GM12892 (cell line): ENCODE results near the gene PUS10.

Experiments used
- DNase-seq: peaks from one replicate; pipeline ENCODE4 v3.0.0; 2011; ENCODE audit not compliant: insufficient read length
- FAIRE-seq: peaks from 2 replicates; lab custom pipeline; 2011; peaks lifted over from hg19 to GRCh38; lab: Jason Lieb, UNC
- POLR2A ChIP-seq: IDR thresholded peaks from 2 replicates; pipeline ENCODE4 v1.6.1; 2011; ENCODE audit warnings: low read depth, low read length, control low read depth
- POLR2AphosphoS5 ChIP-seq: IDR thresholded peaks from 2 replicates; pipeline ENCODE4 v1.6.1; 2011; ENCODE audit warnings: low read depth, low read length, control low read depth
- TAF1 ChIP-seq: IDR thresholded peaks from 2 replicates; pipeline ENCODE4 v1.6.1; 2011; ENCODE audit warnings: low read depth, mild to moderate bottlenecking, control low read depth, low read length, borderline replicate concordance

Gene PUS10

GRCh38 chr2:60963190-60963589, 54.9 kb downstream of the PUS10 start:
- no peak for TF ChIP-seq TAF1
- TF ChIP-seq POLR2A, result no peak
- TF ChIP-seq POLR2AphosphoS5, result no peak
- DNase-seq (no peak), FAIRE-seq (no peak)

DNA sequence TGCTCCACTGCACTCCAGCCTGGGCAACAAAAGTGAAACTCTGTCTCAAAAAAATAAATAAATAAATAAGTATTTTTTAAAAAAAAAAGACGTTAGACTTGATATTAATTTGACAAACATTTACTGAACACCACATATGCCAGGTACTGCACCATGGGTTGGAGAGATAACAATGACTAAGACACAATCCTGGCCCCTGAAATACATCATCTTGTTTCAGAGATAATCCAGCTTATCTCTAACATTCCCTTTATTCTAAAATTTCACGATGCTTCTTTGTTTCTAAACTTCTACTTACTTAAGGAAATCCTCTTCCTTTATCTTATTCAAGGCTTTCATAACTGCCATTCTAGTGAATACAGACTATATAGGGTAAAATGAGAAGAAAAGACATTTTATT, 55.5 kb downstream of the PUS10 start:
- TF ChIP-seq TAF1, result no peak
- no peak for TF ChIP-seq POLR2A
- no peak for TF ChIP-seq POLR2AphosphoS5
- DNase-seq, result no peak
- FAIRE-seq, result no peak

GRCh38 chr2:60961457-60961856, 56.6 kb downstream of the PUS10 start:
- no peak for DNase-seq
- FAIRE-seq, result no peak

GRCh38 chr2:60960706-60961105, 57.3 kb downstream of the PUS10 start:
- TF ChIP-seq POLR2A (no peak), POLR2AphosphoS5 (no peak), TAF1 (no peak)
- DNase-seq, result no peak
- FAIRE-seq, result no peak

More at GRCh38 chr2:60961457-60961856, 56.6 kb downstream of the PUS10 start:
- no peak for TF ChIP-seq POLR2A
- no peak for TF ChIP-seq TAF1
- no peak for TF ChIP-seq POLR2AphosphoS5

- DNase-seq (no peak), FAIRE-seq (no peak)
- no peak for TF ChIP-seq TAF1
- no peak for TF ChIP-seq POLR2A
- no peak for TF ChIP-seq POLR2AphosphoS5
Measured at GRCh38 chr2:60959501-60959900, 58.6 kb downstream of the PUS10 start.

- DNase-seq, result no peak
- FAIRE-seq, result no peak
- no peak for TF ChIP-seq TAF1
- no peak for TF ChIP-seq POLR2A
- no peak for TF ChIP-seq POLR2AphosphoS5
Measured at GRCh38 chr2:60958800-60959199, 59.3 kb downstream of the PUS10 start.

DNA sequence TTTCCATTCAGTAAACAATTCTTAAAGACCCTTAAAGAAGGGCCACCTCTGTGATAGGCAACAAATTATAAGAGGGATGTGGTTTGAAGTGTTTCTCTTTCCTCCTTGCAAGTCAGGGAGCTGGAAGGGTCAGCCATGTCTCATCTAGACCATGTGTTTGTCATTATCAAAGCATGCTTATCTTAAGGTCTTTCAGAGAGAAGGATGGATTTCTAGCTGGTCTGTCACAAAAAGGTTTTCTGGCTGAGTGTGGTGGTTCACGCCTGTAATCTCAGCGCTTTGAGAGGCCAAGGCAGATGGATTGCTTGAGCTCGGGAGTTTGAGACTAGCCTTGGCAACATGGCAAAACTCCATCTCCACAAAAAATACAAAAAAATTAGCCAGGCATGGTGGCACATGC, 59.7 kb downstream of the PUS10 start:
- TF ChIP-seq TAF1 (no peak), POLR2A (no peak), POLR2AphosphoS5 (no peak)
- FAIRE-seq, result no peak
- DNase-seq, result no peak

DNA sequence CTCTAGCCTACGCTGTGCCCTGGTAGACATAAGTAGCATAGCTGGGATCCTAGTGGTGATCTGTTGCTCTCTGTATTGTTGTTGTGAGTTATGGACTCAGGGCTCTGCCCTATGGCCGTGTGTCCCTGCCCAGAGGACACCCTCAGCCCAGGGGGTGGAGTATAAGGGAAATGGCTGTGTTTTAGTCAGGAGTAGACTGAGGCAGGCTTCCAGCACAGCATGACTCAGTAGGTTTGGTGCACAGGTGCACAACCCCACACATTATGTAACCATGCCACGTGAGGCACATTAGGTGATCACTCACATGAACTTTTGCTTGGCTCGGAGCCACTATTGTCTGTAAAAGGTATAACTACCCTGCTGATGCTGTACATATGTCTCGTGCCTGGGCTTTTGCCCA, 60.4 kb downstream of the PUS10 start:
- TF ChIP-seq POLR2A (no peak), POLR2AphosphoS5 (no peak), TAF1 (no peak)
- DNase-seq (no peak), FAIRE-seq (no peak)

DNA sequence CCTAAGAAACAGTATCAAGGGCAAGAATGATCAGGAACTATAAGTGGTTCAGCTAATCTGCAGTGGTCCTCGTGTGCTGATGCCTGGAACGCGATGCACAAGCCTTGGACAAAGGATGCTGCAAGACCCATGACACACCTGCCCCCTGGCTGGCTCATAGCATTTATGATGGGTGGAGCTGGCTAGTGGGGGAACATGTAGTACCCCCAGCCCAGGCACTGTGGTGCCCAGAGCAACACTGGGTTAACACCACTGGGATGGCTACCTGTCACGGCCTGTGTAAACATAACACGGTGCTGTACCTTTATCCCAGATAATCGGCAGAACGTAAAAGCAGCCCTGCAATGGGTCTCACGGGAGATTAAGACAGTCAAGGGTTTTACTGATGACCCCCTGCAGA, 60.8 kb downstream of the PUS10 start:
- no peak for TF ChIP-seq TAF1
- TF ChIP-seq POLR2AphosphoS5, result no peak
- no peak for TF ChIP-seq POLR2A
- FAIRE-seq (no peak), DNase-seq (no peak)

DNA sequence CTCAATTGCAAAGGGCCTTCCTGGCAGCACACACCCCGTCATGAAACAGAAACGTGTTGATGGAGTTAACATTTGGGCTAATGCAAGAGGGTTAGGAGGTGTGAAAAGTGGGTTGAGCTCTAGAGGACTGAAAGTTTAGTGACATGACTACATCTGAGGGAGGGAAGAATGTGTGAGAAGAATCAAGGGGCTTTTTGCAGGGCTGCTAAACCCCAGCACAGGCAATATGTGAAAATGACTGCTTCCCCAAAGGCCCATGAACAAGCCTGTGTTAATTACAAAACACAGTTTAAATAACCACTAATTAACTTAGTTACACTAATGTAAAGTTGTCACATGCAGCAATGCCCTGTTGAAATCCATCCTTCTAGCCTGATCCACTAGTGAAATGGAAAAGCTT, 63.9 kb downstream of the PUS10 start:
- FAIRE-seq, result no peak
- DNase-seq, result no peak
- TF ChIP-seq TAF1 (no peak), POLR2A (no peak), POLR2AphosphoS5 (no peak)

GRCh38 chr2:60948926-60949579, 69.0 kb downstream of the PUS10 start:
- FAIRE-seq (no peak), DNase-seq (no peak)
- TF ChIP-seq POLR2A, result no peak
- no peak for TF ChIP-seq TAF1

- TF ChIP-seq POLR2AphosphoS5 (no peak), TAF1 (no peak), POLR2A (no peak)
- no peak for DNase-seq
- no peak for FAIRE-seq
Measured at GRCh38 chr2:60948161-60948560, 69.9 kb downstream of the PUS10 start.

DNA sequence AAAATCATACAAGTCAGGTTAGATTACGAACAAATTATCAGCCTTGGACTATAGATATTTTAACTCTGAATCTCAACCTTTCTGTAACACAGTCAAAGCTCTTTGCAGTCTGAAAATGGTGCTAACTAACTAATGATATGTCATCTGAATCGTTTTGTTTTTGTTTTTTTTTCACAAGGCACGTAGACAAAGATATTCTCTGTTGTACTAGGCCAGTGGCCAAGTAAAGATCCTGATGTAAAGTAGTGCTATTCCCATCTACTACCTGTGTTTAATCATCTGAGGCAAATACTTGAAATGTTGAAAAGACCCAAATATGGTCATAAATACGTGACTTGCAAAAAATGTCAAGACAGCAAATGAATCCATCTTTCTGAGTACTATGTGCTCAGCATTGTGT, 71.0 kb downstream of the PUS10 start:
- TF ChIP-seq TAF1, result no peak
- no peak for TF ChIP-seq POLR2AphosphoS5
- TF ChIP-seq POLR2A, result no peak
- DNase-seq (no peak), FAIRE-seq (no peak)
